ENCODE measurements around the gene SND1.
A peak's percentile ranks its signal among the peaks of the same experiment; 100 is the strongest.

SND1 gene

DNA sequence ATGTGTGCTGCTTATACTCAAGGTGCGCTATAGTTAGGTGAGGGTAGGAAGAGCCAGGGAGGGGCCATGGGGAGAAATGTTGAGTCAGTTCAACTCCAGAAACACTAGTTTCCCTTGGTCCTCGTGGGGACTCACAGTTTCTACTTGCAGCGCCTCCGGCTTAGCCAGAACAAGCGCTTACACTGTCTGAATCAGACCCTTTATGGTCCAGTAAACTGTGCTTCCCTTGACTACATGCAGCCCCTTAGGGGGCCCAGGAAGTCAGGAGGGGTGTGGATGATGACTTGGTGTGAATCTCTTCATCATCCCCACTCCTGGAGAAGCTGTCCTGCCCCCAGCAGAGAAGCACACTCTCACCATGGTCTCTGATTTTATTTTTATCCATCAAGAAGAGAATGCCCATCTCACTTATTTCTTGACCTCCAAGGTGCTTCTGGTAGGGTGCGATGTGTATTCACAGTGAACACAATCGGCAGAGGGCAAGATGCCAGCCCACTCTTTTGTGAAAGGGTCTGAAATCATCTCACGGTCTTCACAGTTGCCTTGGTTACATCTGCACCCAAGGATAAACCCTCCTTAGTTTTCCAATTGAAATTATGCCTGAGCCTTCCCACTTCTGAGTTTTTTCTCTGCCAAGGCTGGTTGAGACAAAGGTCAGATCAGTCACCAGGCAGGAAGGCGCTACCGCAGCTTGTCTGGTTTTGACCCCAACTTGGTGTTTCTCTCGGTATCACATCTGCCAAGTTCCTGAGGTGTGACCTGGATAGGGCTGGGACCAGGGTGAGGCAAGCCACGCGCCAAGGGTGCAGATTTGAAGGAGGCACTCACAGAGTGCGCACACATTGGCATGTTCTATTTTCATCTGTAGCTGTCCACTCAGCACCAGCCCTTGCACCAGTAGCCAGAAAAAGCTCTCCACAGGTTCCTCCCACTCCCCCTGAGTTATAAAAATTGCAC lies 441.9 kb downstream of the SND1 start:
- ATAC-seq (ENCODE audit: low read depth) (no peak), DNase-seq (ENCODE audit: low spot score in 2 of 2) (no peak)
- Mint-ChIP-seq H3K4me3 (no peak overlapping the region), H3K9me3 (no peaks in the 10 kb centered on the region), H3K27ac (peak overlapping the region; percentile 49), H3K27me3 (no peaks in the 10 kb centered on the region), H3K36me3 (peaks cover 12% of the 10 kb centered on the region), H3K4me1 (no peaks in the 10 kb centered on the region)

GRCh38 chr7:128094686-128095085 lies 442.7 kb downstream of the SND1 start:
- H3K9me3 Mint-ChIP-seq: no peaks in the 10 kb centered on the region
- peak overlapping the region; percentile 49 for H3K27ac Mint-ChIP-seq
- H3K36me3 Mint-ChIP-seq: peaks cover 12% of the 10 kb centered on the region
- DNase-seq (ENCODE audit: low spot score in 2 of 2) (no peak), ATAC-seq (ENCODE audit: low read depth) (no peak)
- no peak overlapping the region for H3K4me3 Mint-ChIP-seq
- H3K27me3 Mint-ChIP-seq: no peaks in the 10 kb centered on the region
- H3K4me1 Mint-ChIP-seq: no peaks in the 10 kb centered on the region

DNA sequence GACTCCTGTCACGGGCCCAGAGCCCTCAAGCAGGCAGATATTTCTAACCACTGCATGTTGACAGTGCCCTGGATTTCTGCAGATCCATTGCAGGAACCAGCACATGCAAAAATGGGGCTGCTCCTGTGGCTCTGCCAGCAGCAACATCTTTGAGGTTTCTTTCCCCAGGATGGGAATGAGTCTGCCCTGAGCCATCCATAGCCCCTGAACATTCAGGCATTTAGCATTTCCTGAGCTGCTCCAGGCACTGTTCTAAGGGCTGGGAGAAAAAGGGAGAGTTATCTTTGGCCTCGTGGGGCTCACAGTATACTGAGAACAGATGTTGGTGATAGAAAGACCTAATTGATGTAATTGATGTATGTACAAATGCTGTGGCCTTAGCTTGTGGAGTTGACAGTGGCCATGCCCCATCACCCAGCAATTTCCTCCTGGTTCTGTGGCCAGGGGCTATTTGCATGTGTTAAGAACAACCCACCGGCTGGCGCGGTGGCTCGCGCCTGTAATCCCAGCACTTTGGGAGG lies 445.3 kb downstream of the SND1 start:
- Mint-ChIP-seq H3K4me1 (peaks cover 15% of the 10 kb centered on the region), H3K4me3 (no peak overlapping the region), H3K36me3 (peaks cover 7% of the 10 kb centered on the region), H3K27ac (no peak overlapping the region), H3K27me3 (no peaks in the 10 kb centered on the region), H3K9me3 (no peaks in the 10 kb centered on the region)
- no peak for ATAC-seq (ENCODE audit: low read depth)
- DNase-seq (ENCODE audit: low spot score in 2 of 2): no peak

DNA sequence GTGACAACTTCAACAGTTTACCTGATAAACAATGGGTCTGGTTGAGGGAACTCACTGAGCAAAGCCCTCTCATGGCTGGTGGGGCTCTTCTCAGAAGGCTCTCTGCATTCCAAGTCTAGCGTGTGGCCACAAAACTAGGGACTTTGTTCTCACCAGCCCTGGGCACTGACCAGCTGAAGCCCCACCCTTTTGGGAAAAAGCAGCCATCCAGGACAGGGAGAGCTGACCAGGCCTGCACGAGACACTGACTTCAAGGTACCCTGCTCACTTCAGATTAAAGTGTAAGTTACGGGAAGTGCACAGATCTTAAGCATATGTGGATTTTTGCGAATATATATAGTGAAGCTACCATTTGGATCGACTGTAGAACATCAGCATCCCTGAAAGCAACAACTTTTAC lies 446.6 kb downstream of the SND1 start:
- Mint-ChIP-seq H3K27ac (no peak overlapping the region), H3K4me1 (peaks cover 24% of the 10 kb centered on the region)
- ATAC-seq (ENCODE audit: low read depth): no peak

GRCh38 chr7:128099204-128099671 lies 447.2 kb downstream of the SND1 start:
- H3K27me3 Mint-ChIP-seq: no peaks in the 10 kb centered on the region
- H3K36me3 Mint-ChIP-seq: peaks cover 5% of the 10 kb centered on the region
- ATAC-seq (ENCODE audit: low read depth) (no peak), DNase-seq (ENCODE audit: low spot score in 2 of 2) (no peak)
- peaks cover 26% of the 10 kb centered on the region for H3K4me1 Mint-ChIP-seq
- H3K27ac Mint-ChIP-seq: peak overlapping the region; percentile 65
- H3K9me3 Mint-ChIP-seq: no peaks in the 10 kb centered on the region
- H3K4me3 Mint-ChIP-seq: no peak overlapping the region

More for the DNA sequence above, 446.6 kb downstream of the SND1 start:
- Mint-ChIP-seq H3K36me3 (peaks cover 5% of the 10 kb centered on the region), H3K9me3 (no peaks in the 10 kb centered on the region), H3K4me3 (no peak overlapping the region), H3K27me3 (no peaks in the 10 kb centered on the region)
- no peak for DNase-seq (ENCODE audit: low spot score in 2 of 2)

DNA sequence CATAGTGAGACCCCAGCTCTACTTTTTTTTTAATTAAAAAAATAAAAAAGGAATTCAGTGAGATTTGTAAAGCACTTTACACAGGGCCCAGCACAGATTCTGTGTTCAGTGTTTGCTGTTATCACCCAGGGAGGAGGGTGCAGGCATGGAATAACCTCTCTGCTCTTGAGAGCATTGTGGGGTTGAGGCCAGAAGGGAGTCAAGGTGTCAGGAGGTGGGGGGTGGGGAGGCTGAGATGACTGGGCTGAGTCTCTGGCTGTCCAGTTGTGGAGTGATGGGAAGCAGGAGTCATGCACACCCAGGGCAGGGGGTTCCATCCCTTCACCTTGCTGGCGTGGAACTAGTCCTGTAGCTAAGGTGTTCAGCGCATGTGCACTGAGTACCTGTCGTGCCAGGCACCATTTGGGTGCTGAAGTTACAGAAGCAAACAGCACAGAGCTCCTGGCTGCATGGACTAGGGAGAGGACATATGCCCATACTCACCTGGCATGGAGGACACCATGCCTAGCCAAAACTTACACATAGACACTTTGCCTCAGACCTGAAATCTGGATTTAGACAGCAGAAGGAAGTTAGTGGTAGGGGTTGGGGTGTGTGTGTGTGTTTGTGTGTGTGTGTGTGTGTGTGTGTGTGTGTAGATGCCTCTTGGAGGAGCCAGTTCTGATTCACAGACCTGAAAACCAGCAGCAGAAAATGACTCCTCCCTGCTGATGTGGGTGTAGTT lies 448.4 kb downstream of the SND1 start:
- DNase-seq (ENCODE audit: low spot score in 2 of 2) (no peak), ATAC-seq (ENCODE audit: low read depth) (no peak)
- no peaks in the 10 kb centered on the region for H3K36me3 Mint-ChIP-seq
- H3K4me1 Mint-ChIP-seq: peaks cover 30% of the 10 kb centered on the region
- H3K9me3 Mint-ChIP-seq: no peaks in the 10 kb centered on the region
- H3K27ac Mint-ChIP-seq: peak overlapping the region; percentile 85
- H3K4me3 Mint-ChIP-seq: no peak overlapping the region
- H3K27me3 Mint-ChIP-seq: no peaks in the 10 kb centered on the region

GRCh38 chr7:128100949-128101713 lies 449.1 kb downstream of the SND1 start:
- no peak overlapping the region for H3K4me3 Mint-ChIP-seq
- peaks cover 30% of the 10 kb centered on the region for H3K4me1 Mint-ChIP-seq
- H3K27me3 Mint-ChIP-seq: no peaks in the 10 kb centered on the region

GRCh38 chr7:128102490-128103291 lies 450.7 kb downstream of the SND1 start:
- Mint-ChIP-seq H3K27ac (peak overlapping the region; percentile 85), H3K27me3 (no peaks in the 10 kb centered on the region), H3K36me3 (no peaks in the 10 kb centered on the region), H3K4me1 (peaks cover 43% of the 10 kb centered on the region), H3K9me3 (no peaks in the 10 kb centered on the region), H3K4me3 (peak overlapping the region; percentile 95)
- DNase-seq (ENCODE audit: low spot score in 2 of 2) (no peak), ATAC-seq (ENCODE audit: low read depth) (no peak)

More at GRCh38 chr7:128100949-128101713, 449.1 kb downstream of the SND1 start:
- ATAC-seq (ENCODE audit: low read depth) (no peak), DNase-seq (ENCODE audit: low spot score in 2 of 2) (no peak)
- peak overlapping the region; percentile 85 for H3K27ac Mint-ChIP-seq
- H3K36me3 Mint-ChIP-seq: no peaks in the 10 kb centered on the region
- no peaks in the 10 kb centered on the region for H3K9me3 Mint-ChIP-seq

DNA sequence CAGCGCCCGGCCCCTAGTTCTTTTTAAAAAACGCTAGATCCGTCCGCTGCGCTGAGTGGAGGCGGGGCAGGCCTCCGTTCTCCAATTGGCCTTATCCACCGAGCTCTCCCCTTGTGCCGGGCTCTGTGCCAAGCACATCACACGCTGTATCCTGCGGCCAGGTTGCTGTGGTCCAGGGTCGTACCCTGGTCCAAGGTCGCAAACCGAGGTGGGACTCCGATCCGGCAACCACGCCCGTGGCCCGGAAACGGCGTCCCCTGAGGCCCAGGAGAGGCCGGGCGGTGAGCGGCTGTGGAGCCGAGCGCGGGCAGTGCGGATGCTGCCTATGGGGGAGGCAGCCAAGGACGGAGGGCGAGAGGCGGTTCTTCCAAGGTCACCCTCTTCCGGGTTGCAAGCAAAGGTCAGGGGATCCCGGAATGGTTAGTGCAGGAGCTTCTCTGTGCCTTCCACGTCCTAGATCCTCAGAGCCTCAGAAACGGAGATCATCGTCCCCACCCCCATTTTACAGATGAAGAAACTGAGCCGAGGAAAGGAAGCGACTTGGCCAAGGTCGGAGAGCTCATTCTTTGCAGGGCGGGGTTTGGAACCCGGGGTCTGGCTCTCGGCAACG lies 451.6 kb downstream of the SND1 start:
- H3K36me3 Mint-ChIP-seq: no peaks in the 10 kb centered on the region
- H3K4me1 Mint-ChIP-seq: peaks cover 50% of the 10 kb centered on the region
- peak overlapping the region; percentile 95 for H3K4me3 Mint-ChIP-seq
- no peaks in the 10 kb centered on the region for H3K27me3 Mint-ChIP-seq
- H3K27ac Mint-ChIP-seq: peak overlapping the region; percentile 85
- DNase-seq (ENCODE audit: low spot score in 2 of 2) (peak in 1 of 2 donors; percentile 41), ATAC-seq (ENCODE audit: low read depth) (peak; percentile 40)
- H3K9me3 Mint-ChIP-seq: no peaks in the 10 kb centered on the region

DNA sequence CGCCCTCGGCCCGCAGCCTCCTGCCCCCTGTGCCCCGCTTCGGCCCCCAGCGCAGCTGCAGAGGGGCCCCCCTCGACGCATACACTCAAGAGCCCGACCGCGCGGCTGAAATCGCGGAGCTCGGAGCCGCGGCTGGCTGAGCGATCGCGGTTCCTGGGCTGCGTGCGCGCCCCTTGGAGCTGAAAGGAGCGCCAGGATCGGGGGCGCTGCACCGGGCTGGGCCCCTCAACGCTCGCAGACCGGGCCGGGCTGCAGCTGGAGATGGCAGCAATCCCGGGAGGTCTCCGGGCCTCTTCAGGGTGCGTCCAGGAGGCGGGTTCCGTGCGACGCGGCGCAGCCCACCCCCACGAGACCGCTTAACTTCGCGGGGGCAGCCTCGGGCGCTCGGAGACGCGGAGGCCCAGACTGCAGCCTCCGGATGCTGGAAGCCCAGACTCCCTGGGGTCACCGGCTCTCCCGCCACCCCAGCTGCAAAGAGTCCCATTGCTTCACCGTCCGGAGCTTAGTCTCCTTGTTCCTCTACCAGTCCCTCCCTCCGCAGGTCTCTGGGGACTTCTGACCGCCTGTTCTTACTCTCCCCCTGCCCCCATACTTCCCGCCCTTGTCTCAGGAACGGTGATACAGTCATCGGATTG lies 452.2 kb downstream of the SND1 start:
- peaks cover 54% of the 10 kb centered on the region for H3K4me1 Mint-ChIP-seq
- DNase-seq (ENCODE audit: low spot score in 2 of 2) (peak; percentile 14 to 32), ATAC-seq (ENCODE audit: low read depth) (peak; percentile 31)
- no peaks in the 10 kb centered on the region for H3K9me3 Mint-ChIP-seq
- no peaks in the 10 kb centered on the region for H3K36me3 Mint-ChIP-seq
- no peaks in the 10 kb centered on the region for H3K27me3 Mint-ChIP-seq
- peak overlapping the region; percentile 90 for H3K27ac Mint-ChIP-seq
- peak overlapping the region; percentile 95 for H3K4me3 Mint-ChIP-seq

DNA sequence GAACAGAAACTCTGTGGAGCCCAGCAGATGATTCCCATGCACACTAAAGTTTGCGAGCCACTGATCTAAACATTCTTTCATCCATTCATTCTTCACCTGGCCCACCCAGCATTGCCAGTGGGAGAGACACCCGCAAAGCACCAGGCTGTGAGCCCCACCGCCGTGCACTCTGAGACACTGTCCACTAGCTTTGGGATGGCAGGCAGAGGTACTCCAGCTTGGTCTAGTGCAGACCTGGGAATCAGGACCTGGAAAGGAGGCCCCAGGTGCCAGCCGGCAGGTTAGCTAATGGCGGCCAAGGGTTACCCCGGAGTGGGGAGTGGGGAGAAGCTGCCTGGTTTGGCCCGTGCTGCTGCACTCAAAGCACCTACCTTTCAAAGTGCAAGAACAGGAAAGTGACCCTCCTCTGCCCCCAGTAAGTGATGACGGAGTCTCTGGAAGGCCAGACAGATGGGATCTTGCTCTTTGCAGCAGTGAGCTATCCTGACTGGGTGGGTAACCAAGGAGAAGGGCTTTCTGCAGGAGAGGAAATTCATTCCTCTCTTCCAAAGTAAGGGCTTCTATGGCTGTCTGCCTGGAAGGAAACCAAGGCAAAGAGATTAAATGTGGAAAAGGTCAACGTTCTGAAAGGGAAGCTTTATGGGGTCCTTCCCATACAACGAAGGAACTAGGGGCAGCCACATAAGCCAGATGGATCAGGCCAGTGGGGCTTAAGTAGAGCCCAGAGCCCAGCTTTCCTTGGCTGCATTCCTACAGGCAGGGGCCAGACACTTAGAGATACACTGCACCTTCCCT lies 453.4 kb downstream of the SND1 start:
- Mint-ChIP-seq H3K9me3 (no peaks in the 10 kb centered on the region), H3K36me3 (no peaks in the 10 kb centered on the region), H3K4me1 (peaks cover 59% of the 10 kb centered on the region), H3K27ac (no peak overlapping the region), H3K27me3 (no peaks in the 10 kb centered on the region), H3K4me3 (peak overlapping the region; percentile 52)
- ATAC-seq (ENCODE audit: low read depth) (no peak), DNase-seq (ENCODE audit: low spot score in 2 of 2) (no peak)

GRCh38 chr7:128106821-128107220 lies 454.8 kb downstream of the SND1 start:
- peaks cover 62% of the 10 kb centered on the region for H3K4me1 Mint-ChIP-seq
- DNase-seq (ENCODE audit: low spot score in 2 of 2) (no peak), ATAC-seq (ENCODE audit: low read depth) (no peak)
- no peaks in the 10 kb centered on the region for H3K9me3 Mint-ChIP-seq
- no peak overlapping the region for H3K4me3 Mint-ChIP-seq
- no peaks in the 10 kb centered on the region for H3K36me3 Mint-ChIP-seq
- H3K27ac Mint-ChIP-seq: peak overlapping the region; percentile 31
- no peaks in the 10 kb centered on the region for H3K27me3 Mint-ChIP-seq

Measured in memory B cell (primary cell).